Neural progenitor cell (in vitro differentiated cells): ENCODE results near the gene C12orf56. TPM values are rescaled to one million over a fixed set of nuclear protein-coding genes. Genes with fewer than 3 reads are reported as not detected.
A peak's percentile ranks its signal among the peaks of the same experiment; 100 is the strongest.

ENCODE experiments used
- DNase-seq: peaks from one replicate; pipeline ENCODE4 v3.0.0-alpha.2; 2016; ENCODE audit warnings: low spot score
- H2AFZ ChIP-seq: fragments of 200-600 bp; sonication (generic); replicated peaks from 2 replicates; pipeline ENCODE4 v1.6.1; 2016; ENCODE audit warnings: antibody characterized with exemption
- H3F3A ChIP-seq: fragments of 200-600 bp; sonication (generic); 2 replicates; pipeline ENCODE4 v1.6.1; 2016; ENCODE audit warnings: antibody characterized with exemption, low read depth
- H3K27ac ChIP-seq: fragments of 200-600 bp; sonication (generic); 2 replicates; pipeline ENCODE4 v1.5.1; 2016; ENCODE audit warnings: mild to moderate bottlenecking
- H3K27me3 ChIP-seq: fragments of 200-600 bp; sonication (generic); 2 replicates; pipeline ENCODE4 v1.6.1; 2016; ENCODE audit warnings: mild to moderate bottlenecking, moderate library complexity
- H3K36me3 ChIP-seq: fragments of 200-600 bp; sonication (generic); 2 replicates; pipeline ENCODE4 v1.5.1; 2016
- H3K4me1 ChIP-seq: fragments of 200-600 bp; sonication (generic); 2 replicates; pipeline ENCODE4 v1.6.1; 2016; ENCODE audit warnings: mixed run types
- H3K4me2 ChIP-seq: fragments of 200-600 bp; sonication (generic); 2 replicates; pipeline ENCODE4 v1.6.1; 2016
- H3K4me3 ChIP-seq: fragments of 200-600 bp; sonication (generic); 2 replicates; pipeline ENCODE4 v1.5.1; 2016
- H3K79me2 ChIP-seq: fragments of 200-600 bp; sonication (generic); 2 replicates; pipeline ENCODE4 v1.6.1; 2016; ENCODE audit warnings: low read depth
- H3K9ac ChIP-seq: fragments of 200-600 bp; sonication (generic); 2 replicates; pipeline ENCODE4 v1.6.1; 2016
- H3K9me3 ChIP-seq: fragments of 200-600 bp; sonication (generic); 2 replicates; pipeline ENCODE4 v1.5.1; 2016; ENCODE audit warnings: low read depth
- H4K20me1 ChIP-seq: fragments of 200-600 bp; sonication (generic); 2 replicates; pipeline ENCODE4 v1.6.1; 2016; ENCODE audit warnings: low read depth
- H3K27ac Mint-ChIP-seq: 3 replicates; pipeline ENCODE4 v1.8.0; 2021; ENCODE audit warnings: mixed read lengths
- H3K27me3 Mint-ChIP-seq: 2 replicates; pipeline ENCODE4 v1.8.0; 2022; ENCODE audit warnings: low read depth, mild to moderate bottlenecking, inconsistent platforms, moderate library complexity, mixed read lengths; ENCODE audit not compliant: insufficient read depth
- H3K36me3 Mint-ChIP-seq: 3 replicates; pipeline ENCODE4 v1.8.0; 2021; ENCODE audit warnings: mixed read lengths
- H3K4me1 Mint-ChIP-seq: 3 replicates; pipeline ENCODE4 v1.8.0; 2021; ENCODE audit warnings: mixed read lengths
- H3K4me3 Mint-ChIP-seq: 3 replicates; pipeline ENCODE4 v1.8.0; 2021; ENCODE audit warnings: mild to moderate bottlenecking, moderate library complexity, mixed read lengths
- H3K9me3 Mint-ChIP-seq: 3 replicates; pipeline ENCODE4 v1.8.0; 2020; ENCODE audit warnings: mixed read lengths
- EZH2 ChIP-seq: fragments of 200-600 bp; sonication (generic); IDR thresholded peaks from 2 replicates; pipeline ENCODE4 v1.6.1; 2017; ENCODE audit warnings: antibody characterized with exemption, mild to moderate bottlenecking, moderate library complexity
- EZH2phosphoT487 ChIP-seq: fragments of 200-600 bp; sonication (generic); IDR thresholded peaks from 2 replicates; pipeline ENCODE4 v1.6.1; 2017; ENCODE audit warnings: antibody characterized with exemption
- total RNA-seq: library from RNA; depleted of rRNA; stranded (reverse); fragments of >200 nt; gene quantifications from 2 replicates; pipeline ENCODE4 v1.2.3, GENCODE V29; 2015; ENCODE audit warnings: low replicate concordance
- TF ChIP-seq, protein P1 (sequence below): fragments of 200-600 bp; sonication (generic); IDR thresholded peaks from 2 replicates; pipeline ENCODE4 v1.5.1; 2017; ENCODE audit warnings: antibody characterized with exemption, mild to moderate bottlenecking

Gene C12orf56
- total RNA-seq, 1 donor from 2014 or later: 4.2 TPM

DNA sequence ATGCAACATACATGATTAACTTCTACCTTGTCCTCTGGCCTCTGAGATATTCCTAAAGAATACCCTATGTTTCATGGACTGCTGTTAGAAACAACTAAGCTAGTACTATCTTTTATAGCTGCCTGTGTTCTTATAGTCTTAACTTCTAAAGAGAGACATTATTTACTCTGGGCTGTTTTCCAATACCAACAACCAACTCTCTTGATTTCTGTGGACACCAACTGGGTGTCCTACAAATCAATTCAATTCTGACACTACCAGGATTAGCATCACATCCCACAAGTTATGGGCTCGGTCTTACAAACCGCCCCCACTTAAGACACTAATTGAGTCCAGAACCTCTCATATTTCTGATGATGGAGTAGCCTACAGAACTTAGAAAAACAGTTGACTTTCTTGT lies 21.9 kb upstream of the C12orf56 start:
- Histone ChIP-seq H3K36me3 (peaks cover 29% of the 10 kb centered on the region), H3K4me2 (no peak overlapping the region), H4K20me1 (peaks cover 23% of the 10 kb centered on the region), H2AFZ (no peak overlapping the region), H3K27me3 (no peaks in the 10 kb centered on the region), H3K4me3 (no peak overlapping the region), H3F3A (peaks cover 4% of the 10 kb centered on the region), H3K9ac (no peak overlapping the region), H3K4me1 (peaks cover 11% of the 10 kb centered on the region), H3K79me2 (peaks cover 42% of the 10 kb centered on the region), H3K9me3 (no peaks in the 10 kb centered on the region), H3K27ac (no peak overlapping the region)
- no peak overlapping the region for H3K27ac Mint-ChIP-seq
- TF ChIP-seq, protein P1, sequence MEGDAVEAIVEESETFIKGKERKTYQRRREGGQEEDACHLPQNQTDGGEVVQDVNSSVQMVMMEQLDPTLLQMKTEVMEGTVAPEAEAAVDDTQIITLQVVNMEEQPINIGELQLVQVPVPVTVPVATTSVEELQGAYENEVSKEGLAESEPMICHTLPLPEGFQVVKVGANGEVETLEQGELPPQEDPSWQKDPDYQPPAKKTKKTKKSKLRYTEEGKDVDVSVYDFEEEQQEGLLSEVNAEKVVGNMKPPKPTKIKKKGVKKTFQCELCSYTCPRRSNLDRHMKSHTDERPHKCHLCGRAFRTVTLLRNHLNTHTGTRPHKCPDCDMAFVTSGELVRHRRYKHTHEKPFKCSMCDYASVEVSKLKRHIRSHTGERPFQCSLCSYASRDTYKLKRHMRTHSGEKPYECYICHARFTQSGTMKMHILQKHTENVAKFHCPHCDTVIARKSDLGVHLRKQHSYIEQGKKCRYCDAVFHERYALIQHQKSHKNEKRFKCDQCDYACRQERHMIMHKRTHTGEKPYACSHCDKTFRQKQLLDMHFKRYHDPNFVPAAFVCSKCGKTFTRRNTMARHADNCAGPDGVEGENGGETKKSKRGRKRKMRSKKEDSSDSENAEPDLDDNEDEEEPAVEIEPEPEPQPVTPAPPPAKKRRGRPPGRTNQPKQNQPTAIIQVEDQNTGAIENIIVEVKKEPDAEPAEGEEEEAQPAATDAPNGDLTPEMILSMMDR: no peak
- TF ChIP-seq EZH2phosphoT487: no peak
- no peak for TF ChIP-seq EZH2
- H3K4me1 Mint-ChIP-seq: peaks cover 12% of the 10 kb centered on the region
- no peak overlapping the region for H3K4me3 Mint-ChIP-seq
- H3K36me3 Mint-ChIP-seq: peaks cover 14% of the 10 kb centered on the region
- DNase-seq: no peak
- no peaks in the 10 kb centered on the region for H3K9me3 Mint-ChIP-seq
- no peaks in the 10 kb centered on the region for H3K27me3 Mint-ChIP-seq

DNA sequence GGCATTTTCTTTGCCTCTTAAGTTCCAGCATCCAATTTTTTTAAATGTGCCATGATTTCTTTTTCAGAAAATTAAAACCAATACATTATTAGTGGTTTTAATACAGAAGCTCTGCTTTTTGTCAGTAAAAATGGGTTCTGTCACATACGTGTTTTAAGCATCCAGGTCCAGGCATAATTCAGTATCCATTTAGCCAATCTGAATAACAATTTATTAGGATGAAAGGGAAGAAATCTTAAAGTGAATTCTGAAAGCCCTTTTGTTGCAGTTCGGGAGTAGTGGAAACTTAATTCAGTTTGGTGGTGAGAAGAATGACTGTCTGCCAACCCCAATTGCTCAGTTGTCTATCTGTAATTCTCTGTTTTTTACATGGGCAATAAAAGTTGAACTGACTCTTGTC lies 20.9 kb upstream of the C12orf56 start:
- no peak for TF ChIP-seq EZH2phosphoT487
- TF ChIP-seq EZH2: no peak
- TF ChIP-seq, protein P1: no peak
- no peak overlapping the region for H3K4me2 ChIP-seq

DNA sequence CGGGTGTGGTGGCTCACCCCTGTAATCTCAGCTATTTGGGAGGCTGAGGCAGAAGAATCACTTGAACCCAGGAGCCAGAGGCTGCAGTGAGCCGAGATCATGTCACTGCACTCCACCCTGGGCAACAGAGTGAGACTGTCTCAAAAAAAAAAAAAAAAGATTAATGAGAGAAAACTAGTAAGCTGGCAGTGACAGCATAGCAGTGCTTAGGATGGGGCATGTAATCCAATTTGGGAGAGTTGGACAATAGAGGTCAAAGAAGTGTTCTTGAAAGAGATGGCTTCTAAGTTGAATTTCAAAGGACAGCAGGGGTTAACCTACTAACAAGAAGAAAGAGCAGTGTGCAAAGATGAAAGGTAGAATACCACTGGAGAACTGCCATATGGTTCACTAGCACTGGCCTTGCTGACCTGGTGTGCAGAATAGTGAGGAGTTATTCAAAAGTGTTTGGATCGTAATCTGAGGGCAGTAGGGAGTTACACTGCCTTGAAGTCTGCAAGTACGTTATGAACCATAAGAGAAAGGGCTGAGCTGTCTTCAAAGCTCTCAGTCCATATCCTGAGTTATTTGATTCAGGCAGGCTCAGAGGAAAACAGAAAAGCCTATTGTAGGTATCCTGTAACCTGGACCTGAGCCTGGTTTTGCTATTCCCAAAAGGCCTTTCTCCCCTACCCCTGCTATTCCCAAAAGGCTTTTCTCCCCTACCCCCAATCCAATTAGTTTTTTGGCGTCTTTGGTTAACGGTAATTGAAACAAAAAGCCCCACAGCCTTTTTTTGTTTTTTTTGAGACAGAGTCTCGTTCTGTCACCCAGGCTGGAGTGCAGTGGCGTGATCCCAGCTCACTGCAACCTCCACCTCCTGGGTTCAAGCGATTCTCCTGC lies 17.0 kb upstream of the C12orf56 start:
- H3K79me2 ChIP-seq: peaks cover 70% of the 10 kb centered on the region
- H3K27ac ChIP-seq: no peak overlapping the region
- no peaks in the 10 kb centered on the region for H3K27me3 ChIP-seq
- H3F3A ChIP-seq: peaks cover 42% of the 10 kb centered on the region
- H3K36me3 ChIP-seq: peaks cover 12% of the 10 kb centered on the region
- peaks cover 11% of the 10 kb centered on the region for H3K36me3 Mint-ChIP-seq
- peak overlapping the region; percentile 13 for H3K4me3 Mint-ChIP-seq
- no peak overlapping the region for H3K9ac ChIP-seq
- no peaks in the 10 kb centered on the region for H3K9me3 ChIP-seq
- H3K27me3 Mint-ChIP-seq: peaks cover 4% of the 10 kb centered on the region
- peaks cover 15% of the 10 kb centered on the region for H3K4me1 ChIP-seq
- H3K4me3 ChIP-seq: no peak overlapping the region
- H2AFZ ChIP-seq: no peak overlapping the region
- no peak overlapping the region for H3K27ac Mint-ChIP-seq
- TF ChIP-seq EZH2phosphoT487 (no peak), EZH2 (no peak)
- TF ChIP-seq, protein P1: no peak
- peak; percentile 23 for DNase-seq
- H3K9me3 Mint-ChIP-seq: no peaks in the 10 kb centered on the region
- peaks cover 41% of the 10 kb centered on the region for H4K20me1 ChIP-seq
- H3K4me1 Mint-ChIP-seq: peaks cover 28% of the 10 kb centered on the region
- peak overlapping the region; percentile 2 for H3K4me2 ChIP-seq

More for the DNA sequence above, 20.9 kb upstream of the C12orf56 start:
- H3K4me3 ChIP-seq: no peak overlapping the region
- H3F3A ChIP-seq: peaks cover 14% of the 10 kb centered on the region
- H4K20me1 ChIP-seq: peaks cover 34% of the 10 kb centered on the region
- peaks cover 15% of the 10 kb centered on the region for H3K4me1 ChIP-seq
- Mint-ChIP-seq H3K4me3 (no peak overlapping the region), H3K9me3 (no peaks in the 10 kb centered on the region), H3K36me3 (peaks cover 13% of the 10 kb centered on the region), H3K4me1 (peaks cover 19% of the 10 kb centered on the region), H3K27ac (no peak overlapping the region), H3K27me3 (no peaks in the 10 kb centered on the region)
- H3K9me3 ChIP-seq: no peaks in the 10 kb centered on the region
- H3K27ac ChIP-seq: no peak overlapping the region
- no peak for DNase-seq
- H3K27me3 ChIP-seq: no peaks in the 10 kb centered on the region
- H3K36me3 ChIP-seq: peaks cover 25% of the 10 kb centered on the region
- no peak overlapping the region for H2AFZ ChIP-seq
- no peak overlapping the region for H3K9ac ChIP-seq
- peaks cover 52% of the 10 kb centered on the region for H3K79me2 ChIP-seq
